K562 (cell line): ENCODE results near the gene NRIP2. TPM values are rescaled to one million over a fixed set of nuclear protein-coding genes. Genes with fewer than 3 reads are reported as not detected.
A peak's percentile ranks its signal among the peaks of the same experiment; 100 is the strongest.

Experiments used
- AFF1 ChIP-seq, 2 experiments: fragments of 450-650 bp; IDR thresholded peaks; 2 replicates each; pipeline ENCODE4 v1.6.1; 2018; ENCODE audit warnings: mild to moderate bottlenecking in 2 of 2, low read depth in 1 of 2; ENCODE audit not compliant: partially characterized antibody in 2 of 2
- CXXC5 ChIP-seq: fragments of 250-450 bp; sonication (Bioruptor Pico); IDR thresholded peaks from 2 replicates; pipeline ENCODE4 v1.8.0; 2022; ENCODE audit warnings: inconsistent platforms, mild to moderate bottlenecking, moderate library complexity
- ETV6 ChIP-seq, 3 experiments: fragments of 150-350 bp in 1 of 3; sonication (generic) in 1 of 3; formaldehyde crosslinking in 1 of 3; IDR thresholded peaks; 2 replicates each; pipeline versions ENCODE4 v1.6.1 to v1.8.0; 2014 to 2022; ENCODE audit warnings: borderline replicate concordance in 2 of 3, low read depth in 2 of 3, antibody characterized with exemption in 1 of 3, low read length in 1 of 3, mild to moderate bottlenecking in 1 of 3, missing genetic modification reagents in 1 of 3
- FOXK2 ChIP-seq, 2 experiments: fragments of 450-650 bp; IDR thresholded peaks in 1 of 2; conservative IDR thresholded peaks in 1 of 2; 2 replicates each; pipeline ENCODE4 v1.6.1; 2016; ENCODE audit warnings: low read depth in 2 of 2, mild to moderate bottlenecking in 1 of 2
- HMG20A ChIP-seq: fragments of 450-650 bp; formaldehyde crosslinking; conservative IDR thresholded peaks from 2 replicates; pipeline ENCODE4 v1.4.0; 2020; ENCODE audit warnings: mild to moderate bottlenecking, mixed read lengths
- MEF2D ChIP-seq: conservative IDR thresholded peaks from 2 replicates; pipeline ENCODE4 v1.6.1; 2016; ENCODE audit warnings: low read depth, missing genetic modification characterization, missing compliant biosample characterization
- NR0B1 ChIP-seq: fragments of 450-650 bp; IDR thresholded peaks from one replicate; pipeline ENCODE4 v1.6.1; 2018; ENCODE audit warnings: mild to moderate bottlenecking, moderate library complexity; ENCODE audit not compliant: partially characterized antibody
- PRPF4 ChIP-seq: fragments of 200-400 bp; formaldehyde crosslinking; IDR thresholded peaks from one replicate; pipeline ENCODE4 v1.6.1; 2017; ENCODE audit warnings: low read length, low read depth, mild to moderate bottlenecking; ENCODE audit not compliant: insufficient read depth, poor library complexity, severe bottlenecking
- PTTG1 ChIP-seq: fragments of 450-650 bp; IDR thresholded peaks from 2 replicates; pipeline ENCODE4 v1.6.1; 2016; ENCODE audit warnings: low read depth, mild to moderate bottlenecking, missing genetic modification characterization, missing compliant biosample characterization
- RBM14 ChIP-seq: fragments of 200-400 bp; formaldehyde crosslinking; IDR thresholded peaks from 2 replicates; pipeline ENCODE4 v1.6.1; 2018; ENCODE audit warnings: low read depth, mild to moderate bottlenecking, low read length, moderate library complexity, borderline replicate concordance; ENCODE audit not compliant: insufficient read depth
- SIRT6 ChIP-seq: IDR thresholded peaks from one replicate; pipeline ENCODE4 v1.6.1; 2012; ENCODE audit warnings: low read depth, mild to moderate bottlenecking, control low read depth, inconsistent platforms, low read length, moderate library complexity
- TARDBP ChIP-seq: fragments of 450-650 bp; IDR thresholded peaks from 2 replicates; pipeline ENCODE4 v1.6.1; 2016
- TBP ChIP-seq: optimal IDR thresholded peaks from 2 replicates; pipeline ENCODE3; 2011; ENCODE audit warnings: low read depth, low read length, improper control_type of control experiment
- THRAP3 ChIP-seq: fragments of 450-650 bp; IDR thresholded peaks from 2 replicates; pipeline ENCODE4 v1.6.1; 2016; ENCODE audit warnings: mild to moderate bottlenecking, inconsistent platforms, borderline replicate concordance
- THRB ChIP-seq: fragments of 450-650 bp; formaldehyde crosslinking; conservative IDR thresholded peaks from 2 replicates; pipeline ENCODE4 v1.4.0; 2022; ENCODE audit warnings: mild to moderate bottlenecking, missing genetic modification characterization
- ZNF445 ChIP-seq: fragments of 250-450 bp; sonication (Bioruptor Pico); IDR thresholded peaks from 2 replicates; pipeline ENCODE4 v1.4.0; 2020; ENCODE audit warnings: low read depth, mild to moderate bottlenecking, moderate library complexity
- ZNF449 ChIP-seq: fragments of 250-450 bp; sonication (Bioruptor Pico); IDR thresholded peaks from 2 replicates; pipeline ENCODE4 v1.8.0; 2022; ENCODE audit warnings: moderate library complexity, mild to moderate bottlenecking, inconsistent platforms
- polyA plus RNA-seq, 8 experiments: library from polyadenylated mRNA; depleted of rRNA in 4 of 8; stranded (reverse) in 5 of 8; unstranded in 3 of 8; fragments of >200 nt; fragmentation: Nextera tagmentation in 2 of 8; fragmentation: Illumina TruSeq in 1 of 8; extraction: Ambion mirVana in 2 of 8; extraction: Trizol in 1 of 8; gene quantifications; 2 replicates each; pipeline versions ENCODE4 v1.2.1 to v1.2.3, GENCODE V29; 2011 to 2014; ENCODE audit warnings: inconsistent platforms in 1 of 8, missing spikeins in 1 of 8
- total RNA-seq, 7 experiments: library from RNA; depleted of rRNA in 6 of 7; stranded (reverse); fragments of >200 nt in 6 of 7; fragmentation: Illumina TruSeq in 2 of 7; extraction: Trizol in 2 of 7; gene quantifications; 2 replicates each; pipeline versions ENCODE4 v1.2.1 to v1.2.3, GENCODE V29; 2011 to 2021; ENCODE audit warnings: low replicate concordance in 1 of 7

NRIP2 gene
- total and polyA plus RNA-seq, 9 of the 15 experiments (the other 6 are each of a cell fraction or from before 2014, with no cell fraction given): 0.07 to 0.10 TPM; not detected in 7

- TF ChIP-seq AFF1 (IDR thresholded peaks at IDR 0.05; ENCODE audit: low read depth in 1 of 2, partially characterized antibody in 2 of 2) (no peak), FOXK2 (conservative IDR thresholded peaks at IDR 0.05 in 1 of 2, IDR thresholded peaks at IDR 0.05 in 1 of 2; ENCODE audit: low read depth in 2 of 2) (no peak), RBM14 (no peak), MEF2D (tag) (no peak), HMG20A (CRISPR knock-in tag) (no peak), ZNF449 (CRISPR knock-in tag) (no peak), CXXC5 (CRISPR knock-in tag) (0 out of 2 replicates have a peak, but pooled peaks have one; percentile 16), PRPF4 (no peak), NR0B1 (no peak), THRB (no peak), TBP (no peak), SIRT6 (no peak), ZNF445 (CRISPR knock-in tag) (no peak), ETV6 (IDR thresholded peaks at IDR 0.05; ENCODE audit: borderline replicate concordance in 1 of 2, low read depth in 2 of 2, low read length in 1 of 2) (no peak), ETV6 (CRISPR knock-in tag; IDR thresholded peaks at IDR 0.05; ENCODE audit: borderline replicate concordance) (no peak), PTTG1 (tag) (no peak), TARDBP (no peak), THRAP3 (no peak)
These were observed 41.9 kb downstream of the NRIP2 start (continued) for GRCh38 chr12:2792671-2793500.
